ENCODE measurements around the gene DLG1.
A peak's percentile ranks its signal among the peaks of the same experiment; 100 is the strongest.
"Not testable (repeated sequence)": the region's sequence is repeated elsewhere in the genome, so short reads cannot be mapped to it uniquely, and the experiment has no call there.

The DLG1 gene

GRCh38 chr3:197205675-197206074 lies 92.7 kb downstream of the DLG1 start:
- no peak for DNase-seq

GRCh38 chr3:197205265-197205664 lies 93.1 kb downstream of the DLG1 start:
- no peak for DNase-seq

- DNase-seq: no peak
Measured at GRCh38 chr3:197204736-197205135, 93.7 kb downstream of the DLG1 start.

- no peak for DNase-seq
Measured at GRCh38 chr3:197203714-197204146, 94.7 kb downstream of the DLG1 start.

- no peak for DNase-seq
Measured at GRCh38 chr3:197202694-197203093, 95.7 kb downstream of the DLG1 start.

- no peak for DNase-seq
Measured at GRCh38 chr3:197201791-197202452, 96.5 kb downstream of the DLG1 start.

GRCh38 chr3:197200856-197201255 lies 97.6 kb downstream of the DLG1 start:
- DNase-seq: not testable (repeated sequence)

- no peak for DNase-seq
Measured at GRCh38 chr3:197197334-197197733, 101.1 kb downstream of the DLG1 start.

- DNase-seq: no peak
Measured at GRCh38 chr3:197196192-197196591, 102.2 kb downstream of the DLG1 start.

GRCh38 chr3:197195326-197195725 lies 103.1 kb downstream of the DLG1 start:
- no peak for DNase-seq

- not testable (repeated sequence) for DNase-seq
Measured at GRCh38 chr3:197193759-197194158, 104.7 kb downstream of the DLG1 start.

GRCh38 chr3:197191897-197192296 lies 106.5 kb downstream of the DLG1 start:
- DNase-seq: no peak

GRCh38 chr3:197189623-197190022 lies 108.8 kb downstream of the DLG1 start:
- DNase-seq: no peak

GRCh38 chr3:197188963-197189362 lies 109.4 kb downstream of the DLG1 start:
- DNase-seq: no peak

- peak; percentile 4 for DNase-seq
Measured at GRCh38 chr3:197186887-197187588, 111.4 kb downstream of the DLG1 start.

- DNase-seq: no peak
Measured at GRCh38 chr3:197183582-197183981, 114.8 kb downstream of the DLG1 start.

GRCh38 chr3:197181741-197182140 lies 116.7 kb downstream of the DLG1 start:
- no peak for DNase-seq

- no peak for DNase-seq
Measured at GRCh38 chr3:197178998-197179397, 119.4 kb downstream of the DLG1 start.

GRCh38 chr3:197175503-197175902 lies 122.9 kb downstream of the DLG1 start:
- DNase-seq: no peak

GRCh38 chr3:197174927-197175326 lies 123.5 kb downstream of the DLG1 start:
- no peak for DNase-seq

GRCh38 chr3:197173620-197174019 lies 124.8 kb downstream of the DLG1 start:
- no peak for DNase-seq

GRCh38 chr3:197171481-197172067 lies 126.8 kb downstream of the DLG1 start:
- DNase-seq: no peak

- peak; percentile 44 for DNase-seq
Measured at GRCh38 chr3:197169028-197169427, 129.4 kb downstream of the DLG1 start.

- peak; percentile 6 for DNase-seq
Measured at GRCh38 chr3:197168606-197169005, 129.8 kb downstream of the DLG1 start.

Measured in NCI-H524 treated with DMSO at 0.1 percent for 48 hours (cell line).